ENCODE measurements around the gene TVP23C. TPM values are rescaled to one million over a fixed set of nuclear protein-coding genes. Genes with fewer than 3 reads are reported as not detected.

TVP23C gene
- total RNA-seq, 1 donor from 2014 or later: 27.5 TPM

Other genes with a start within 250 kb of the TVP23C start
- 3.5 TPM for gene TEKT3, start 221.9 kb downstream of the TVP23C start, total RNA-seq
- 14.7 TPM for gene CDRT4, start 95.9 kb downstream of the TVP23C start, total RNA-seq
- gene FBXW10B, start 56.2 kb upstream of the TVP23C start, total RNA-seq: 0.94 TPM
- 17.3 TPM for gene TRIM16, start 120.8 kb upstream of the TVP23C start, total RNA-seq
- gene ZNF286A, start 136.3 kb upstream of the TVP23C start, total RNA-seq: 20.1 TPM
- 0.27 TPM for gene TBC1D26, start 168.8 kb upstream of the TVP23C start, total RNA-seq

Data from sciatic nerve (tissue), 1 donor.